IPS DF 4.7 (cell line): ENCODE results near the gene GARNL3.

Experiments
- DNase-seq: peaks from one replicate; pipeline ENCODE4 v3.0.0-alpha.2; 2013; ENCODE audit warnings: low spot score; ENCODE audit errors: extremely low read depth

Gene GARNL3

GRCh38 chr9:127308652-127309434 lies 44.3 kb downstream of the GARNL3 start:
- no peak for DNase-seq

DNA sequence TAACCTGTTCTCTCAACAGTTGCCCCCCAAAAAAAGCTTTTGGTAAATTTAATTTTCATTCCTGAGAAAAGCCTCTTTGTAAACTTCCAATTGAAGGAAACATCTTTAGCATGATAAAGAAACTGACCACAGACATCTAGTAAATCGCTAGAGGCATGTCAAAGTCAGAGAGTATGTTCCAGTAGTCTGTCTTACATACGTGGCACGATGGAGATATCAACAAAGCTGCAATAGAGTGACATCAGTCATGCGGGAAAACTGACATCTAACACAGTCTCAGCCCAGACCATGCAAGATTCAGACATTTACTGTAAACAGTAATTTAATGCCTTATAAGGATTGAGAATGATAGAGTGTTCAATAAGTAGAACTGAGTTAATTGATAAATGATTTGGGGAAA lies 45.1 kb downstream of the GARNL3 start:
- DNase-seq, result no peak

GRCh38 chr9:127311239-127311741 lies 46.7 kb downstream of the GARNL3 start:
- DNase-seq, result no peak

- DNase-seq, result no peak
These were observed 48.5 kb downstream of the GARNL3 start for GRCh38 chr9:127313042-127313560.

- no peak for DNase-seq
These were observed 50.3 kb downstream of the GARNL3 start for GRCh38 chr9:127314911-127315310.

DNA sequence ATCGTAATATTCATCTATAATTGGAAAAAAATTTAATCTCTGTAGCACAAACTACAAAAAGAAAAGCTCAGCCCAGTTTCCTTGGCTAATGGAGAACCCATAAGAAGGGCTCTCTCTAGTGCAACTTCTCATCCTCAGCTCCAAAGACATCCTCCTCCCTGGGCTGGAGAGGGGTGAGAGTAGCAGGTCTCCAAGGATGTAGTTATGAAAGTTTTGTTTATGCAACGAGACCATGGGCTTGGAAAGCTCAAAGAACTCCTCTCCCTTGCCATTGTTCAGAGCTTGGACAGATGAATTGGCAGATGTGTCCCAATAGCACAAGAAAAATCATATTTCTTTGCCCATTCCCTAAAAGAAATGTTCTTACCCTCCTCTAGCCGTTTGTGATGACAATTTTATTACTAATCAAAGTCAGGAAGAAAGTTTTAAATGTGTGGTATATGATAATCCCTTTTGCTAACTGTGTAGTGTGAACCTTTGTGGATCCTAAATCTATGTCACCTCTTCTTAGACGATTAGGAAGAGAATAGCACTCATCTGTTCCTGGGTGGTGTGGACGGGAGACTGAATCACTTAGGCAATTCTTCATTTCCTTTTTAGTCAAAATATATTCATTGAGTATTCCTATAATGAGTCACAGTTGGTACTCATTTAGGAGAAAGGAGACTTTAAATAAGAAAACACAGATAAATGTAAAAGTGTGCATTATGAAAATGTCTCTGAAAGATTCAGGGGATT lies 52.2 kb downstream of the GARNL3 start:
- DNase-seq, result no peak

- no peak for DNase-seq
These were observed 54.1 kb downstream of the GARNL3 start for GRCh38 chr9:127318651-127319167.

DNA sequence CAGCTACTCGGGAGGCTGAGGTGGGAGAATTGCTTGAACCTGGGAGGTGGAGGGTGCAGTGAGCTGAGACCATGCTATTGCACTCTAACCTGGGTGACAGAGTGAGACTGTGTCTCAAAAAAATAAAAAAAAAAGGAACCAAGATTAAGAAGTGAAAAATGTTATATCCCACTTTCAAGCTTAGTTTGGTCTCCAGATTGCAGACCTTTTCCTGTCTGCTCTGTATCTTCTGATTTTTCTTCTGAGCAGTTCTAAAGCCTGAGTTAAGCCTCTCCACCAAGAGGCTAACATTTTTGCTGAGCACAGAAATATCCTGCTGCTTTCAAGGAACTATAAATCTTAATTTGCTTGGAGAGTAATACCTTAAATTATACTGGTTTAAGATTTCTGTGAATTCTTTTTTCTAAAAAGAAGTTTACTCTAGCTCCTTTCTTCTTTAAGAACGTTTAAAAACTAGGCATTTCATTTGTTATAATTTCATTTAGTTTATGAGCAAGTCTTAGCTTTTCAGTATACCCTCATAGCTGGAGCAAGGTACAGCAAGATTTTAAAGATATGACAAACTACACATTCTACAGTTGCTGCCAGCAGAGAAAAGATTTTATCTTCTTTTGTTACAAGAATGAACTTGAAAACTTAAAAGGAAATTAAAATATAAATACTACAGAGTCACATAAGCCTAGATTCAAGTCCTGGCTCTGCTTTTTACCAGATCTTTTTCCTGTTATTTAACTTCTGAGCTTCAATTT lies 55.0 kb downstream of the GARNL3 start:
- DNase-seq, result no peak

- no peak for DNase-seq
These were observed 55.5 kb downstream of the GARNL3 start for GRCh38 chr9:127320115-127320378.

- no peak for DNase-seq
These were observed 58.8 kb downstream of the GARNL3 start for GRCh38 chr9:127323393-127323792.

GRCh38 chr9:127330501-127330900 lies 65.9 kb downstream of the GARNL3 start:
- no peak for DNase-seq

- DNase-seq, result no peak
These were observed 68.9 kb downstream of the GARNL3 start for GRCh38 chr9:127333221-127334064.

- DNase-seq, result no peak
These were observed 70.2 kb downstream of the GARNL3 start for GRCh38 chr9:127334725-127335124.

- DNase-seq, result no peak
These were observed 71.5 kb downstream of the GARNL3 start for GRCh38 chr9:127336086-127336485.

GRCh38 chr9:127336506-127337352 lies 72.2 kb downstream of the GARNL3 start:
- no peak for DNase-seq

GRCh38 chr9:127340721-127341120 lies 76.1 kb downstream of the GARNL3 start:
- no peak for DNase-seq

DNA sequence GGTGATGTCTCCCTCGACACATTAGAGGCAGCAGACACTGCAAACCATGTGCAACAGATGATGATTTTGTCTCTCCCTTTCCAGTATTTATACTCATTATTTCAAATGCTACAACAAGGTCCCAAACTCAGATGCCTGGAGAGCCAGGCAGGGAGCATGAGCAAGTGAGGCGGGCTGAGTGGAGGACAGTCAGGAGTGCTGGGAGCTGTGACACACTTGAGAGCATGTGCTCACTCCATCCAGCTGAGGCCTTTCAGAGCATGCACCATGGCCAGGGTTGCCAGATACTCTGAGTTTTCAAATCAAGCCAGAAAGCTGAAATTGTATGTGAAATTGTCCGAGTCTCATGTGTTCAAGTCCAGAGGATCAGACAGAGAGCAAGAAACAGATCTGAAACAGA lies 76.6 kb downstream of the GARNL3 start:
- DNase-seq, result no peak

- no peak for DNase-seq
These were observed 79.9 kb downstream of the GARNL3 start for GRCh38 chr9:127344368-127345000.

GRCh38 chr9:127345566-127345965 lies 81.0 kb downstream of the GARNL3 start:
- DNase-seq, result no peak
